ENCODE data around the gene ANKIB1.

DNA sequence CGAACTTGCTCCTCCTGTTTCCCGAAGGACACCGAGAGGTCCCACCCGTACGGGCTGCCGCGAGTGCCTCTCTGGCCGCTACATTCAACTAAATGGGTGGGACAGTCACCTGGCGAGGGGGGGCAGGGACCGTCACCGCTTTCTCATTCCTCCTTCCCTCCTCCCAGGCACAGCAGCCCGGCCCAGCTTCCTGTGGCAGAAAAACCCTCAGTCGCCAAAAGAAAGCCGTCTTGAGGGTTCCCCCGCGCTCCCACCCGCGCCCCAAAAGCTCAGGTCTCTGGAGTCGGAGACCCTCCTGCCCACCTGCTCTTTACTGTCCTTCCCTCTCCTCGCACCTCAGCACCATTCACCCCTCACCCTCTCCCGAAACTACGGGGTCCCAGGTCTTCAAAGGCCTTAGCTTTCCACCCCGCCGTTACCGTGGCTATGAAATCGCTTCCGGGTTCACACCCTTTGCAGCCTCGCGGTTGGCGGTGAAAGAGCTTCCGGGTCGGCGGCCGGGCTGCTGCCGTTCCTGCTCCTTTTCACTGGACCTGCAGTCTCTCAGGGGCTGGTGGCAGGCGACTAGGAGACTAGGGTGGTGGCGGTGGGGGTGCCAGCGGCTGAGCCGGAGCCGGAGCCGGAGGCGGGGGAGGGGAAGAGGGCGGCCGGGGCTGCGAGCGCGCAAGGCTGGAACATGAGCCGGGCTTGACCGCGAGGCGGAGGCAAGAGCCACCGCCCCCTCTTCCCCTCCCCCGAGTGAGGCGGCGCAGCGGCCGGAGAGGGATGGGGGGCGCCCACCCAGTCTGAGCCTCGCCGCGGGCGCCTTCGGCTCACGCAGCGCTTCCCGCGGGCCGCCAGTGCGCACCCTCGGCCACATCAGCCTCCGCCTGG is at the start of gene ANKIB1, which contains the start of gene KRIT1:
- TF ChIP-seq, protein P1, sequence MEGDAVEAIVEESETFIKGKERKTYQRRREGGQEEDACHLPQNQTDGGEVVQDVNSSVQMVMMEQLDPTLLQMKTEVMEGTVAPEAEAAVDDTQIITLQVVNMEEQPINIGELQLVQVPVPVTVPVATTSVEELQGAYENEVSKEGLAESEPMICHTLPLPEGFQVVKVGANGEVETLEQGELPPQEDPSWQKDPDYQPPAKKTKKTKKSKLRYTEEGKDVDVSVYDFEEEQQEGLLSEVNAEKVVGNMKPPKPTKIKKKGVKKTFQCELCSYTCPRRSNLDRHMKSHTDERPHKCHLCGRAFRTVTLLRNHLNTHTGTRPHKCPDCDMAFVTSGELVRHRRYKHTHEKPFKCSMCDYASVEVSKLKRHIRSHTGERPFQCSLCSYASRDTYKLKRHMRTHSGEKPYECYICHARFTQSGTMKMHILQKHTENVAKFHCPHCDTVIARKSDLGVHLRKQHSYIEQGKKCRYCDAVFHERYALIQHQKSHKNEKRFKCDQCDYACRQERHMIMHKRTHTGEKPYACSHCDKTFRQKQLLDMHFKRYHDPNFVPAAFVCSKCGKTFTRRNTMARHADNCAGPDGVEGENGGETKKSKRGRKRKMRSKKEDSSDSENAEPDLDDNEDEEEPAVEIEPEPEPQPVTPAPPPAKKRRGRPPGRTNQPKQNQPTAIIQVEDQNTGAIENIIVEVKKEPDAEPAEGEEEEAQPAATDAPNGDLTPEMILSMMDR (conservative IDR thresholded peaks at IDR 0.05; ENCODE audit: low read depth, low read length) = no peak
- no peak for TF ChIP-seq EZH2 (IDR thresholded peaks at IDR 0.05; ENCODE audit: borderline replicate concordance, low read depth, low read length, poor library complexity, severe bottlenecking)

All from A673 (cell line).